ENCODE results near the gene MGP.

The MGP gene

DNA sequence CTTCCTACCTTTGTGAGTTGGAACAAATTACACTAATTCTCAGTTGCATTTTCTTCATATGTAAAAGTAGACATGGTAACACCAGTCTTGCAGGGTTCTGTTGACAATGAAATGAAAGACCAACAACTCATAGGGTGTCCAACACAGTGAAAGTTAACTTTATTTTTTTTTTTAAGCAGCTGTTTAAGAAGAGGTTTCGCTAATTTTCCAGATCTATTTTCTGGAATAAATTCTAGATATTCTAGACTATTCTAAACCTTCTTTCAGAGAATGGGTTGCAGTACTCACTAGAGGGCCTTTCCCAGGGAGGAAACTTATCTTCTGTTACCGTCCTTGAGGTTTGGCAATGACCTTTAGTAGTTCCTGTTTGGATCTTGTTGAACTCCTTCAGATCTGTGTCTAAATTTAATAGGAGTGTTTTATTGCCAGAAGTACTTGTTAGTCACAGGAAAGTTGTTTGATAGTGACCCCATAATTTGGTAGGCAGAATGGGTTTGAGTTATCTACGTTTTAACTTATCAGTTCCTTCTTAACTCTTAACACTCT, 39.5 kb downstream of the MGP start:
- Histone ChIP-seq H3K4me1 (ENCODE audit: insufficient read depth, low read length) (peaks cover 18% of the 10 kb centered on the region), H2AFZ (ENCODE audit: low read depth, low read length) (no peak overlapping the region), H3K36me3 (ENCODE audit: insufficient read depth, low read length) (no peaks in the 10 kb centered on the region), H3K27me3 (ENCODE audit: insufficient read depth, low read length) (no peaks in the 10 kb centered on the region), H3K4me3 (ENCODE audit: low read length) (no peak overlapping the region), H3K9me3 (ENCODE audit: low read length) (no peaks in the 10 kb centered on the region)

GRCh38 chr12:14845350-14845750, 40.3 kb downstream of the MGP start:
- no peak overlapping the region for H2AFZ ChIP-seq (ENCODE audit: low read depth, low read length)
- no peaks in the 10 kb centered on the region for H3K9me3 ChIP-seq (ENCODE audit: low read length)
- H3K27me3 ChIP-seq (ENCODE audit: insufficient read depth, low read length), result no peaks in the 10 kb centered on the region
- H3K4me3 ChIP-seq (ENCODE audit: low read length), result no peak overlapping the region
- no peaks in the 10 kb centered on the region for H3K36me3 ChIP-seq (ENCODE audit: insufficient read depth, low read length)
- H3K4me1 ChIP-seq (ENCODE audit: insufficient read depth, low read length), result peaks cover 13% of the 10 kb centered on the region

- Histone ChIP-seq H2AFZ (ENCODE audit: low read depth, low read length) (no peak overlapping the region), H3K4me3 (ENCODE audit: low read length) (no peak overlapping the region), H3K36me3 (ENCODE audit: insufficient read depth, low read length) (no peaks in the 10 kb centered on the region), H3K27me3 (ENCODE audit: insufficient read depth, low read length) (no peaks in the 10 kb centered on the region), H3K4me1 (ENCODE audit: insufficient read depth, low read length) (peaks cover 9% of the 10 kb centered on the region), H3K9me3 (ENCODE audit: low read length) (no peaks in the 10 kb centered on the region)
Measured at GRCh38 chr12:14844401-14844800, 41.3 kb downstream of the MGP start.

- H3K4me1 ChIP-seq (ENCODE audit: insufficient read depth, low read length), result peaks cover 9% of the 10 kb centered on the region
- H3K9me3 ChIP-seq (ENCODE audit: low read length), result no peaks in the 10 kb centered on the region
- H3K4me3 ChIP-seq (ENCODE audit: low read length), result no peak within 1 kb of the TSS
- H2AFZ ChIP-seq (ENCODE audit: low read depth, low read length), result no peak within 1 kb of the TSS
- H3K27me3 ChIP-seq (ENCODE audit: insufficient read depth, low read length), result no peaks in the 10 kb centered on the region
- no peaks in the 10 kb centered on the region for H3K36me3 ChIP-seq (ENCODE audit: insufficient read depth, low read length)
Measured at GRCh38 chr12:14843425-14843887, 42.2 kb downstream of the MGP start, which contains the start of gene ART4. Gene ART4, minus strand, starts transcription at chr12:14843526. Its CDS starts 413 bp downstream, at chr12:14843113.

GRCh38 chr12:14842315-14842714, 43.3 kb downstream of the MGP start:
- H3K4me3 ChIP-seq (ENCODE audit: low read length), result no peak overlapping the region
- H2AFZ ChIP-seq (ENCODE audit: low read depth, low read length), result no peak overlapping the region
- peaks cover 9% of the 10 kb centered on the region for H3K4me1 ChIP-seq (ENCODE audit: insufficient read depth, low read length)
- H3K36me3 ChIP-seq (ENCODE audit: insufficient read depth, low read length), result no peaks in the 10 kb centered on the region
- H3K27me3 ChIP-seq (ENCODE audit: insufficient read depth, low read length), result no peaks in the 10 kb centered on the region
- H3K9me3 ChIP-seq (ENCODE audit: low read length), result no peaks in the 10 kb centered on the region

DNA sequence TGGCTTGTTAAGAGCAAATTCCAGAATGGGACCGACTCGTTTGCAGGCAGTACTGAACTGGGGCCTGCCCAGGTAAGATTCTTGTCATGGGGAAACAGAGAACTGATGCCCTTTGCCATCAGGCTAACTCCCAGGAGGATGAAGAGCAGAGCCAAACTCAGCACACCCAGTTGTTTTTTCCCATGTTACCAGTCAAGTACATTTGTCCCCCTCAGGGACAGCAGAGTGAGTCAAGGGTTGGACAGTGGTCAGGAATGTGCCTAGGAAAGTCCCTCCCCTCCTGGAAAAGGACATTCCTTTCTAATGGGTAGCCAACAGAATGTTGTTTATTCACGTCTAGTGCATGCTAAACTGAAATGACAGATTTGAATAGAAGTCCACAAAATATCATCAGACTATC, 43.9 kb downstream of the MGP start:
- H2AFZ ChIP-seq (ENCODE audit: low read depth, low read length), result no peak overlapping the region
- H3K9me3 ChIP-seq (ENCODE audit: low read length), result no peaks in the 10 kb centered on the region
- H3K4me1 ChIP-seq (ENCODE audit: insufficient read depth, low read length), result peaks cover 4% of the 10 kb centered on the region
- no peaks in the 10 kb centered on the region for H3K27me3 ChIP-seq (ENCODE audit: insufficient read depth, low read length)
- no peak overlapping the region for H3K4me3 ChIP-seq (ENCODE audit: low read length)
- H3K36me3 ChIP-seq (ENCODE audit: insufficient read depth, low read length), result no peaks in the 10 kb centered on the region

DNA sequence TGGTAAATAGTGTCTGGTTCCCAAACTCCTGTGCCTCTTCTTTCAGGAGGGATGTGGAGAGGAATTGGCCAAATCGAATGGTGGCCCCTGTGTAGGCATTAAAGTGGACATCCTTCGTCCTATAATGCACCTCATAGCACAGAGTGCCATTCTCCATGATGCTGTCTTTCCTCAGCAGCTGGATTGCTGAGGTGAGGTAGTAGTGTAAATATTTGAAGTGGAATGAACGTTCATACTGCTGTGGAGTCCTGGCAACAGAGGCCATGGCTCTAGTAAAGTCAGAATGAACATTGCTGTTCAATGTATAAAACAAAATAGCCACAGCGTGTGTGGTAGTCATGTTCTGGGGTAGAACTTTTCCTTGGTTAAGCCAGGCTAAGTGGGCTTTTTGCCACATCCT, 45.0 kb downstream of the MGP start:
- Histone ChIP-seq H3K27me3 (ENCODE audit: insufficient read depth, low read length) (no peaks in the 10 kb centered on the region), H3K4me3 (ENCODE audit: low read length) (no peak overlapping the region), H3K4me1 (ENCODE audit: insufficient read depth, low read length) (no peaks in the 10 kb centered on the region), H3K36me3 (ENCODE audit: insufficient read depth, low read length) (no peaks in the 10 kb centered on the region), H2AFZ (ENCODE audit: low read depth, low read length) (no peak overlapping the region), H3K9me3 (ENCODE audit: low read length) (no peaks in the 10 kb centered on the region)

GRCh38 chr12:14839262-14839661, 46.4 kb downstream of the MGP start:
- Histone ChIP-seq H3K9me3 (ENCODE audit: low read length) (no peaks in the 10 kb centered on the region), H2AFZ (ENCODE audit: low read depth, low read length) (no peak overlapping the region), H3K27me3 (ENCODE audit: insufficient read depth, low read length) (no peaks in the 10 kb centered on the region), H3K36me3 (ENCODE audit: insufficient read depth, low read length) (no peaks in the 10 kb centered on the region), H3K4me3 (ENCODE audit: low read length) (no peak overlapping the region), H3K4me1 (ENCODE audit: insufficient read depth, low read length) (peaks cover 11% of the 10 kb centered on the region)

- no peak overlapping the region for H3K4me3 ChIP-seq (ENCODE audit: low read length)
Measured at GRCh38 chr12:14836336-14837210, 49.1 kb downstream of the MGP start.

DNA sequence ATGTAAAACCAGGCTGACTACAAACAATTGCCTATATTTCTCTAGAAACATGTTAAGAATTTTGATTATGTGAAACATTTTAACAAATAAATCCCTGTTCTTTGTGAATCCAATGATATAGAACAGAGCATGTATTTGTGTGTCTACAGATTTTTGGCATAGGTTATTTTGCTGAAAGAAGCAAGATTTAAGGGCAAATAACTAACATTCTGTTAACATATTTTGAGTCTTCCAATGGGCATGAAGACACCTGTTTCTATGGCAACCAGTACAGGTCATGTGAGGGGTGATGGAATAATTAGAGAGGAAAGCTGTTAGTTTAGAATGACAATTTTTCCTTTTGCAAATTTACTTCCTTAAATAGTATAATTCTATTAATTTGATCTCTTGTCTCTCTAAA, 51.1 kb downstream of the MGP start:
- Histone ChIP-seq H3K36me3 (ENCODE audit: insufficient read depth, low read length) (no peaks in the 10 kb centered on the region), H3K9me3 (ENCODE audit: low read length) (no peaks in the 10 kb centered on the region), H3K27me3 (ENCODE audit: insufficient read depth, low read length) (no peaks in the 10 kb centered on the region), H3K4me1 (ENCODE audit: insufficient read depth, low read length) (peaks cover 19% of the 10 kb centered on the region), H2AFZ (ENCODE audit: low read depth, low read length) (peak overlapping the region; percentile 62), H3K4me3 (ENCODE audit: low read length) (no peak overlapping the region)

More at GRCh38 chr12:14836336-14837210, 49.1 kb downstream of the MGP start:
- H3K27me3 ChIP-seq (ENCODE audit: insufficient read depth, low read length), result no peaks in the 10 kb centered on the region
- no peaks in the 10 kb centered on the region for H3K36me3 ChIP-seq (ENCODE audit: insufficient read depth, low read length)
- peaks cover 19% of the 10 kb centered on the region for H3K4me1 ChIP-seq (ENCODE audit: insufficient read depth, low read length)
- H3K9me3 ChIP-seq (ENCODE audit: low read length), result no peaks in the 10 kb centered on the region
- no peak overlapping the region for H2AFZ ChIP-seq (ENCODE audit: low read depth, low read length)

DNA sequence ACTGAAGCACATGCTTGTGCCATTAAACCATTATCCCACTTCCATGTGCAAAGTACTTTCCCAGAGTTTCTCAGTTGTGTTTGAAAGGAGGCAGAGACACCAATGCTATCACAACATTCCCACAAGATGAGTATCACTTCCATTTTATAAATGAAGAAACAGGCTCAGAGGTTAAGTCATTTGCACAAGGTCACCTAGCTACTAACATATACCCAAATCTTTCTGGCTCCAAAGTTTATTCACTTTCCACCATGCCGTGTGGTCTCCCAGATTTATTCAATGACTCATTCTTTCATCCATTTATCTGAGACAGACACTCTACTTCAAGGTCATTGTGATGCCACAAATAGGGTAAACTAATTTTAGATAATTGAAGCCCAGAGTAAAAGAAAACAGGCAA, 51.7 kb downstream of the MGP start:
- no peak overlapping the region for H2AFZ ChIP-seq (ENCODE audit: low read depth, low read length)
- H3K36me3 ChIP-seq (ENCODE audit: insufficient read depth, low read length), result no peaks in the 10 kb centered on the region
- H3K9me3 ChIP-seq (ENCODE audit: low read length), result no peaks in the 10 kb centered on the region
- peaks cover 19% of the 10 kb centered on the region for H3K4me1 ChIP-seq (ENCODE audit: insufficient read depth, low read length)
- H3K27me3 ChIP-seq (ENCODE audit: insufficient read depth, low read length), result no peaks in the 10 kb centered on the region
- no peak overlapping the region for H3K4me3 ChIP-seq (ENCODE audit: low read length)

DNA sequence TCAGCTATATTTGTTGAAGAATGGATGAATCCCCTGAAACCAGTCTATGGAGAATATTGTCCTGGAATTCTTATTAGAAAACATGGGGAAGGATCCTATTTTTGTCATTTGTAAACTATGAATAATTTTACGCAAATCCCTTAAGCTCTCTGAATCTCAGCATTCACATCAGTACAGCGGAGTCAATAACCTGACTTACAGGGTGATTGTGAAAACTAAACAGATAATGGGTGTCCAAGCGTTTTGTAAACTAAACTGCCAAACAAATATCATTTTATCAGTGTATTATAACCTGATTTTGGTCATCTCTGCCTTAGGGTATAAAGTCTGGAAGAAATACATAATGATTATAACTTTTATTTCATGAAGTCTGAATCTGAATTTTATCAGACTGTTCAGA, 52.3 kb downstream of the MGP start:
- no peak overlapping the region for H2AFZ ChIP-seq (ENCODE audit: low read depth, low read length)
- H3K4me1 ChIP-seq (ENCODE audit: insufficient read depth, low read length), result peaks cover 19% of the 10 kb centered on the region
- H3K27me3 ChIP-seq (ENCODE audit: insufficient read depth, low read length), result no peaks in the 10 kb centered on the region
- H3K36me3 ChIP-seq (ENCODE audit: insufficient read depth, low read length), result no peaks in the 10 kb centered on the region
- no peaks in the 10 kb centered on the region for H3K9me3 ChIP-seq (ENCODE audit: low read length)
- no peak overlapping the region for H3K4me3 ChIP-seq (ENCODE audit: low read length)

Measured in neuron (in vitro differentiated cells).